Trophoblast cell (in vitro differentiated cells and primary cell): ENCODE data around the gene GYPE.
A peak's percentile ranks its signal among the peaks of the same experiment; 100 is the strongest.
"Not testable (repeated sequence)": the region's sequence is repeated elsewhere in the genome, so short reads cannot be mapped to it uniquely, and the experiment has no call there.

Source experiments
- DNase-seq, 2 donors: peaks; one replicate each; pipeline ENCODE4 v3.0.0-alpha.2; 2016
- H2AFZ ChIP-seq: 2 replicates; pipeline ENCODE4 v1.6.1; 2013; ENCODE audit warnings: low read length, moderate library complexity, mild to moderate bottlenecking; ENCODE audit not compliant: insufficient read depth, poor library complexity
- H2AK5ac ChIP-seq: 2 replicates; pipeline ENCODE4 v1.6.1; 2013; ENCODE audit warnings: mild to moderate bottlenecking, low read length
- H2BK120ac ChIP-seq: 2 replicates; pipeline ENCODE4 v1.6.1; 2013; ENCODE audit warnings: low read length, mild to moderate bottlenecking, moderate library complexity; ENCODE audit not compliant: insufficient read depth, poor library complexity
- H2BK12ac ChIP-seq: 2 replicates; pipeline ENCODE4 v1.6.1; 2013; ENCODE audit warnings: mild to moderate bottlenecking, low read length, moderate library complexity
- H2BK5ac ChIP-seq: 2 replicates; pipeline ENCODE4 v1.6.1; 2013; ENCODE audit warnings: low read length, low read depth, moderate library complexity, mild to moderate bottlenecking; ENCODE audit not compliant: poor library complexity
- H3K14ac ChIP-seq: 2 replicates; pipeline ENCODE4 v1.6.1; 2013; ENCODE audit warnings: mild to moderate bottlenecking, low read length
- H3K18ac ChIP-seq: 2 replicates; pipeline ENCODE4 v1.6.1; 2013; ENCODE audit warnings: mild to moderate bottlenecking, low read length
- H3K23ac ChIP-seq: 2 replicates; pipeline ENCODE4 v1.6.1; 2013; ENCODE audit warnings: low read length
- H3K27ac ChIP-seq: 2 replicates; pipeline ENCODE4 v1.5.1; 2013; ENCODE audit warnings: low read depth, mild to moderate bottlenecking, inconsistent platforms, low read length, moderate library complexity
- H3K27me3 ChIP-seq: 2 replicates; pipeline ENCODE4 v1.6.1; 2013; ENCODE audit warnings: inconsistent platforms, mild to moderate bottlenecking, low read length, moderate library complexity; ENCODE audit not compliant: insufficient read depth
- H3K36me3 ChIP-seq, 2 experiments: 1 replicate in 1 of 2; 2 replicates in 1 of 2; pipeline ENCODE4 v1.6.1; 2013; ENCODE audit warnings: low read length in 2 of 2, mild to moderate bottlenecking in 2 of 2, moderate library complexity in 1 of 2; ENCODE audit not compliant: insufficient read depth in 2 of 2, control insufficient read depth in 1 of 2
- H3K4ac ChIP-seq: 2 replicates; pipeline ENCODE4 v1.6.1; 2013; ENCODE audit warnings: low read depth, mild to moderate bottlenecking, low read length, moderate library complexity
- H3K4me1 ChIP-seq, 2 experiments: 1 replicate in 1 of 2; 2 replicates in 1 of 2; pipeline ENCODE4 v1.6.1; 2013; ENCODE audit warnings: low read length in 2 of 2, mild to moderate bottlenecking in 2 of 2, moderate library complexity in 1 of 2; ENCODE audit not compliant: insufficient read depth in 2 of 2, control insufficient read depth in 1 of 2
- H3K4me2 ChIP-seq: 2 replicates; pipeline ENCODE4 v1.6.1; 2013; ENCODE audit warnings: inconsistent platforms, mild to moderate bottlenecking, low read length, moderate library complexity
- H3K4me3 ChIP-seq: 2 replicates; pipeline ENCODE4 v1.5.1; 2013; ENCODE audit warnings: mild to moderate bottlenecking, low read depth, low read length, inconsistent platforms
- H3K79me1 ChIP-seq: one replicate; pipeline ENCODE4 v1.6.1; 2013; ENCODE audit warnings: low read length
- H3K79me2 ChIP-seq: 2 replicates; pipeline ENCODE4 v1.6.1; 2013; ENCODE audit warnings: low read length, mild to moderate bottlenecking; ENCODE audit not compliant: control insufficient read depth, insufficient read depth, poor library complexity
- H3K9ac ChIP-seq: 2 replicates; pipeline ENCODE4 v1.6.1; 2013; ENCODE audit warnings: mild to moderate bottlenecking, low read length
- H3K9me3 ChIP-seq: 2 replicates; pipeline ENCODE4 v1.6.1; 2013; ENCODE audit warnings: low read depth, mild to moderate bottlenecking, control low read depth, inconsistent platforms, low read length; ENCODE audit not compliant: insufficient read depth
- H4K12ac ChIP-seq: 2 replicates; pipeline ENCODE4 v1.6.1; 2013; ENCODE audit warnings: low read depth, mild to moderate bottlenecking, low read length, moderate library complexity
- H4K8ac ChIP-seq: 2 replicates; pipeline ENCODE4 v1.6.1; 2013; ENCODE audit warnings: low read depth, mild to moderate bottlenecking, low read length, moderate library complexity
- H4K91ac ChIP-seq: one replicate; pipeline ENCODE4 v1.6.1; 2013; ENCODE audit warnings: low read depth, mild to moderate bottlenecking, low read length, moderate library complexity
- WGBS: extraction: QIAGEN DNeasy Blood & Tissue Kit; methylation state at CpG from one replicate; pipeline ENCODE4 v1.1.7; 2013; ENCODE audit warnings: missing lambda C conversion rate; ENCODE audit not compliant: insufficient read length, insufficient coverage; ENCODE audit errors: extremely low coverage; 5-methylcytosine and 5-hydroxymethylcytosine counted together

The GYPE gene

GRCh38 chr4:143921181-143921580 is 15.8 kb upstream of the GYPE start:
- Histone ChIP-seq H2BK120ac (no peak overlapping the region), H3K18ac (no peak overlapping the region), H3K79me2 (no peaks in the 10 kb centered on the region), H3K79me1 (no peaks in the 10 kb centered on the region), H3K27ac (no peak overlapping the region), H4K8ac (no peak overlapping the region), H4K12ac (no peak overlapping the region), H3K9me3 (no peaks in the 10 kb centered on the region), H3K14ac (no peak overlapping the region), H3K4me1 (no peaks in the 10 kb centered on the region), H3K36me3 (no peaks in the 10 kb centered on the region), H3K23ac (no peak overlapping the region), H2BK5ac (no peak overlapping the region), H2BK12ac (no peak overlapping the region), H4K91ac (no peak overlapping the region), H2AFZ (no peak overlapping the region), H3K4me2 (no peak overlapping the region), H3K4me3 (no peak overlapping the region), H3K4ac (no peak overlapping the region), H3K9ac (no peak overlapping the region), H2AK5ac (no peak overlapping the region), H3K27me3 (no peaks in the 10 kb centered on the region)
- no CpG with 5 or more reads among the region's 6 CpGs for WGBS
- no peak for DNase-seq

DNA sequence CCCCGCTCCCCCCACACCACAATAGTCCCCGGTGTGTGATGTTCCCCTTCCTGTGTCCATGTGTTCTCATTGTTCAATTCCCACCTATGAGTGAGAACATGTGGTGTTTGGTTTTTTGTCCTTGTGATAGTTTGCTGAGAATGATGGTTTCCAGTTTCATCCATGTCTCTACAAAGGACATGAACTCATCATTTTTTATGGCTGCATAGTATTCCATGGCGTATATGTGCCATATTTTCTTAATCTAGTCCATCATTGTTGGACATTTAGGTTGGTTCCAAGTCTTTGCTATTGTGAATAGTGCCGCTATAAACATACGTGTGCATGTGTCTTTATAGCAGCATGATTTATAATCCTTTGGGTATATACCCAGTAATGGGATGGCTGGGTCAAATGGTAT is 11.1 kb upstream of the GYPE start:
- not testable (repeated sequence) for H3K9ac ChIP-seq, H3K4me2 ChIP-seq, H3K9me3 ChIP-seq

GRCh38 chr4:143912478-143912877 is 7.1 kb upstream of the GYPE start:
- not testable (repeated sequence) for H3K27me3 ChIP-seq, H2AK5ac ChIP-seq, H4K8ac ChIP-seq, H3K9me3 ChIP-seq, H3K27ac ChIP-seq, H3K4ac ChIP-seq, H3K79me1 ChIP-seq, H3K18ac ChIP-seq, H3K4me2 ChIP-seq, H3K9ac ChIP-seq, H4K91ac ChIP-seq, H3K23ac ChIP-seq, H4K12ac ChIP-seq, H3K4me1 ChIP-seq, H3K4me3 ChIP-seq, H2BK12ac ChIP-seq, H3K14ac ChIP-seq, H2BK120ac ChIP-seq, H2BK5ac ChIP-seq, DNase-seq, H3K79me2 ChIP-seq, H3K36me3 ChIP-seq, H2AFZ ChIP-seq
- WGBS: no CpG with 5 or more reads among the region's 2 CpGs

More for the DNA sequence above, 11.1 kb upstream of the GYPE start:
- not testable (repeated sequence) for H2AK5ac ChIP-seq, H2AFZ ChIP-seq, H4K8ac ChIP-seq, H3K79me2 ChIP-seq, H2BK12ac ChIP-seq, H3K4ac ChIP-seq, H3K36me3 ChIP-seq, H3K18ac ChIP-seq, H3K4me1 ChIP-seq, H2BK120ac ChIP-seq, H4K12ac ChIP-seq, H3K27ac ChIP-seq, H2BK5ac ChIP-seq, H3K27me3 ChIP-seq, H3K4me3 ChIP-seq, H3K79me1 ChIP-seq, H3K14ac ChIP-seq, H3K23ac ChIP-seq, H4K91ac ChIP-seq, DNase-seq
- WGBS: no CpG with 5 or more reads among the region's 5 CpGs

GRCh38 chr4:143911528-143912417 is 6.4 kb upstream of the GYPE start:
- H3K9me3 ChIP-seq, H2AK5ac ChIP-seq, H3K27ac ChIP-seq, H3K79me1 ChIP-seq, H4K8ac ChIP-seq, H3K18ac ChIP-seq, H3K4me3 ChIP-seq, H3K4me2 ChIP-seq, H3K4me1 ChIP-seq, H3K23ac ChIP-seq, H3K4ac ChIP-seq, H3K9ac ChIP-seq, H3K27me3 ChIP-seq, H4K91ac ChIP-seq, H3K79me2 ChIP-seq, H2AFZ ChIP-seq, H3K36me3 ChIP-seq, H3K14ac ChIP-seq, H2BK5ac ChIP-seq, H4K12ac ChIP-seq, H2BK12ac ChIP-seq: not testable (repeated sequence)
- WGBS: no CpG with 5 or more reads among the region's 59 CpGs
- DNase-seq: peak; percentile 12 to 46
- H2BK120ac ChIP-seq: peak overlapping the region; percentile 33
